GM19238 (cell line): ENCODE measurements around the gene PPP1R14C.
"Not testable (repeated sequence)": the region's sequence is repeated elsewhere in the genome, so short reads cannot be mapped to it uniquely, and the experiment has no call there.

ENCODE experiments used
- DNase-seq: peaks from one replicate; pipeline ENCODE4 v3.0.0; 2011; ENCODE audit warnings: low spot score; ENCODE audit not compliant: insufficient read length

PPP1R14C gene

GRCh38 chr6:150142670-150143515, at the start of gene PPP1R14C:
TSS of gene PPP1R14C (plus strand) at chr6:150143044. CDS start at chr6:150143193, 149 bp downstream.
- no peak for DNase-seq

GRCh38 chr6:150093397-150093796, 49.4 kb upstream of the PPP1R14C start:
- DNase-seq = no peak

- no peak for DNase-seq
These were observed 44.7 kb upstream of the PPP1R14C start for GRCh38 chr6:150098155-150098554.

GRCh38 chr6:150099546-150099945, 43.3 kb upstream of the PPP1R14C start:
- DNase-seq = no peak

- DNase-seq = no peak
These were observed 42.9 kb upstream of the PPP1R14C start for GRCh38 chr6:150099953-150100352.

- no peak for DNase-seq
These were observed 42.1 kb upstream of the PPP1R14C start for GRCh38 chr6:150100745-150101144.

GRCh38 chr6:150102750-150103270, 40.0 kb upstream of the PPP1R14C start:
- DNase-seq = no peak

- no peak for DNase-seq
These were observed 30.6 kb upstream of the PPP1R14C start for GRCh38 chr6:150112233-150112632.

GRCh38 chr6:150115769-150116168, 27.1 kb upstream of the PPP1R14C start:
- DNase-seq = no peak

- no peak for DNase-seq
These were observed 26.5 kb upstream of the PPP1R14C start for GRCh38 chr6:150116200-150116800.

GRCh38 chr6:150118203-150118602, 24.6 kb upstream of the PPP1R14C start:
- DNase-seq = no peak

GRCh38 chr6:150118627-150119026, 24.2 kb upstream of the PPP1R14C start:
- DNase-seq = no peak

- DNase-seq = no peak
These were observed 23.7 kb upstream of the PPP1R14C start for GRCh38 chr6:150119173-150119572.

- no peak for DNase-seq
These were observed 19.2 kb upstream of the PPP1R14C start for GRCh38 chr6:150123645-150124044.

- no peak for DNase-seq
These were observed 18.6 kb upstream of the PPP1R14C start for GRCh38 chr6:150124235-150124634.

- no peak for DNase-seq
These were observed 16.1 kb upstream of the PPP1R14C start for GRCh38 chr6:150126641-150127291.

- no peak for DNase-seq
These were observed 14.4 kb upstream of the PPP1R14C start for GRCh38 chr6:150128425-150128824.

- no peak for DNase-seq
These were observed 13.0 kb upstream of the PPP1R14C start for GRCh38 chr6:150129616-150130505.

GRCh38 chr6:150133686-150134085, 9.2 kb upstream of the PPP1R14C start:
- DNase-seq = no peak

- DNase-seq = no peak
These were observed 8.4 kb upstream of the PPP1R14C start for GRCh38 chr6:150134280-150134920.

GRCh38 chr6:150137711-150138110, 5.1 kb upstream of the PPP1R14C start:
- not testable (repeated sequence) for DNase-seq
